Measurements from ENCODE around the gene LSM7. TPM values are rescaled to one million over a fixed set of nuclear protein-coding genes. Genes with fewer than 3 reads are reported as not detected.

The LSM7 gene
- total RNA-seq, 1 experiment from 2014 or later, result 97.3 TPM

- TF ChIP-seq SIN3A (IDR thresholded peaks at IDR 0.05; ENCODE audit: borderline replicate concordance, insufficient read depth, low read depth, low read length) (no peak), TCF7L2 (IDR thresholded peaks at IDR 0.05; ENCODE audit: low read depth, low read length) (no peak), POLR2AphosphoS5 (IDR thresholded peaks at IDR 0.05; ENCODE audit: low read depth, low read length) (no peak), REST (IDR thresholded peaks at IDR 0.05; ENCODE audit: insufficient read depth in 1 of 2, low read depth in 2 of 2, low read length in 1 of 2) (no peak), CTCF (IDR thresholded peaks at IDR 0.05) (no peak)
- no TSS peak for BruUV-seq (replicated peaks)
- Histone ChIP-seq H3K27me3 (ENCODE audit: control insufficient read depth, insufficient read depth, low read length) (no peaks in the 10 kb centered on the region; the same call in 1 of the 2 replicates), H3K36me3 (ENCODE audit: control insufficient read depth, insufficient read depth, low read length) (no peaks in the 10 kb centered on the region), H3K27ac (ENCODE audit: low read length) (no peak overlapping the region), H3K4me3 (ENCODE audit: low read depth in 2 of 2, low read length in 2 of 2) (no peak overlapping the region), H3K9me3 (ENCODE audit: control insufficient read depth, insufficient read depth, low read depth, low read length) (no peaks in the 10 kb centered on the region), H3K4me1 (ENCODE audit: control insufficient read depth, insufficient read depth, low read length) (no peaks in the 10 kb centered on the region; the same call in 1 of the 2 replicates)
- ATAC-seq, result no peak
- CTCF ChIA-PET, result no interaction called here
- intact Hi-C loops (cut with micrococcal nuclease; ENCODE audit: unreplicated experiment), result no loop called here
- POLR2A ChIA-PET, result no interaction called here
- DNase-seq (ENCODE audit: low read depth, low spot score), result no peak
- in situ Hi-C loops (cut with HindIII; ENCODE audit: low pct_unique_long_range_greater_than_20kb, low sequenced_read_pairs), result no loop called here
Observed at GRCh38 chr19:2355168-2356035, 27.0 kb upstream of the LSM7 start.

- intact Hi-C loops (cut with micrococcal nuclease; ENCODE audit: unreplicated experiment) (no loop called here), in situ Hi-C loops (cut with HindIII; ENCODE audit: low pct_unique_long_range_greater_than_20kb, low sequenced_read_pairs) (no loop called here)
- TF ChIP-seq CTCF (IDR thresholded peaks at IDR 0.05) (no peak), POLR2AphosphoS5 (IDR thresholded peaks at IDR 0.05; ENCODE audit: low read depth, low read length) (no peak), SIN3A (IDR thresholded peaks at IDR 0.05; ENCODE audit: borderline replicate concordance, insufficient read depth, low read depth, low read length) (no peak), TCF7L2 (IDR thresholded peaks at IDR 0.05; ENCODE audit: low read depth, low read length) (no peak), REST (IDR thresholded peaks at IDR 0.05; ENCODE audit: insufficient read depth in 1 of 2, low read depth in 2 of 2, low read length in 1 of 2) (no peak)
- CTCF ChIA-PET, result no interaction called here
- no TSS peak for BruUV-seq (replicated peaks)
- Histone ChIP-seq H3K4me1 (ENCODE audit: control insufficient read depth, insufficient read depth, low read length) (no peaks in the 10 kb centered on the region), H3K36me3 (ENCODE audit: control insufficient read depth, insufficient read depth, low read length) (no peaks in the 10 kb centered on the region), H3K27me3 (ENCODE audit: control insufficient read depth, insufficient read depth, low read length) (no peaks in the 10 kb centered on the region), H3K4me3 (ENCODE audit: low read depth in 2 of 2, low read length in 2 of 2) (no peak overlapping the region), H3K27ac (ENCODE audit: low read length) (no peak overlapping the region), H3K9me3 (ENCODE audit: control insufficient read depth, insufficient read depth, low read depth, low read length) (no peaks in the 10 kb centered on the region)
- ATAC-seq (no peak), DNase-seq (ENCODE audit: low read depth, low spot score) (no peak)
- POLR2A ChIA-PET, result no interaction called here
Observed at GRCh38 chr19:2354670-2355069, 26.3 kb upstream of the LSM7 start.

Data from Panc1 (cell line).